GM12873 (cell line): Measurements from ENCODE around the gene IRF2BP1.

ENCODE experiments used
- CTCF ChIP-seq: IDR thresholded peaks from 2 replicates; pipeline ENCODE4 v1.5.1; 2012; ENCODE audit warnings: low read depth, mild to moderate bottlenecking, moderate library complexity, low read length, control low read depth; ENCODE audit not compliant: insufficient read depth; ENCODE audit errors: missing control alignments

IRF2BP1 gene

GRCh38 chr19:45913874-45914830 lies 28.2 kb upstream of the IRF2BP1 start, which contains the start of gene NANOS2:
Gene NANOS2, minus strand, starts transcription at chr19:45914778. Its CDS starts 85 bp downstream, at chr19:45914693.
- TF ChIP-seq CTCF = no peak

- TF ChIP-seq CTCF = no peak
These were observed 25.4 kb upstream of the IRF2BP1 start for GRCh38 chr19:45911291-45911690.

GRCh38 chr19:45908956-45909355 lies 23.0 kb upstream of the IRF2BP1 start:
- no peak for TF ChIP-seq CTCF

GRCh38 chr19:45906221-45906620 lies 20.3 kb upstream of the IRF2BP1 start:
- no peak for TF ChIP-seq CTCF

GRCh38 chr19:45905011-45905410 lies 19.1 kb upstream of the IRF2BP1 start:
- no peak for TF ChIP-seq CTCF

GRCh38 chr19:45902651-45903625 lies 17.0 kb upstream of the IRF2BP1 start:
- TF ChIP-seq CTCF = peak; percentile 4

GRCh38 chr19:45901912-45902650 lies 16.1 kb upstream of the IRF2BP1 start, which contains the start of gene MYPOP:
Gene MYPOP, minus strand, starts transcription at chr19:45902613. Its CDS starts 840 bp downstream, at chr19:45901773.
- TF ChIP-seq CTCF = no peak
